ENCODE data around the gene PRDX5.

The PRDX5 gene

DNA sequence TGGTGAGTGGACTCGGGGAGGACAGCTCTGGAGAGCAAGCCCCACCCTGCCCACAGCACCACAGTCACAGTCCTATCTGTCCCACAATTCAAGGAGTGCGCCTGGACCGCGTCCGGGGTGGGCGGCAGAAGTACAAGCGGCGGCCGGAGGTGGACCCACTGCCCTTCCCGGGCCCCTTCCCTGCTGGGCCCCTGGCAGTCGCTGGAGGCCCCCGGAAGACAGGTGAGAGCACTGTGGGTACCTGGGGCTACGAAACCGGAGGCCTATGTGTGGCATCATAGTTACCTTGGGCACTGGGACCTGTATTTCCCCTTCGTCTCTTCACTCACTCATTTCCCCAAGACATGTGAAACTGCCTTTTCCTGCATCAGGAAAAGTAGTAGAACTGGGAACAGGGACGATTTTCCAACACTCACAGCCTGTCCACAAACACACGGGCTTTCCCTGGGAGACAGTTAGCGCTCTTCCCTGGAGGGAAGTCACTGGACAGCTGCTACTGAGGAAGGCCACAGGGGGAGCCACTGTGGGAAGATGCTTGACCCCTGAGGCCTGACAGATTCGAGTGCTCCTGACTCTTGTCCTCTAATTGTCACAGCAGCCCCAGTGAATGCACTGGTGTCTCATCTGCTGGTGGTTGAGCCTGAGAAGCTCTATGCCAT is 3.6 kb upstream of the PRDX5 start:
- TF ChIP-seq ZBTB17 (tag by site-specific recombination; IDR thresholded peaks at IDR 0.05): peak; percentile 59
- TF ChIP-seq, protein P1, sequence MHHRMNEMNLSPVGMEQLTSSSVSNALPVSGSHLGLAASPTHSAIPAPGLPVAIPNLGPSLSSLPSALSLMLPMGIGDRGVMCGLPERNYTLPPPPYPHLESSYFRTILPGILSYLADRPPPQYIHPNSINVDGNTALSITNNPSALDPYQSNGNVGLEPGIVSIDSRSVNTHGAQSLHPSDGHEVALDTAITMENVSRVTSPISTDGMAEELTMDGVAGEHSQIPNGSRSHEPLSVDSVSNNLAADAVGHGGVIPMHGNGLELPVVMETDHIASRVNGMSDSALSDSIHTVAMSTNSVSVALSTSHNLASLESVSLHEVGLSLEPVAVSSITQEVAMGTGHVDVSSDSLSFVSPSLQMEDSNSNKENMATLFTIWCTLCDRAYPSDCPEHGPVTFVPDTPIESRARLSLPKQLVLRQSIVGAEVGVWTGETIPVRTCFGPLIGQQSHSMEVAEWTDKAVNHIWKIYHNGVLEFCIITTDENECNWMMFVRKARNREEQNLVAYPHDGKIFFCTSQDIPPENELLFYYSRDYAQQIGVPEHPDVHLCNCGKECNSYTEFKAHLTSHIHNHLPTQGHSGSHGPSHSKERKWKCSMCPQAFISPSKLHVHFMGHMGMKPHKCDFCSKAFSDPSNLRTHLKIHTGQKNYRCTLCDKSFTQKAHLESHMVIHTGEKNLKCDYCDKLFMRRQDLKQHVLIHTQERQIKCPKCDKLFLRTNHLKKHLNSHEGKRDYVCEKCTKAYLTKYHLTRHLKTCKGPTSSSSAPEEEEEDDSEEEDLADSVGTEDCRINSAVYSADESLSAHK (tag by site-specific recombination; IDR thresholded peaks at IDR 0.05): peak; percentile 44; the same call in 1 of the 2 replicates
- TF ChIP-seq, protein P2, sequence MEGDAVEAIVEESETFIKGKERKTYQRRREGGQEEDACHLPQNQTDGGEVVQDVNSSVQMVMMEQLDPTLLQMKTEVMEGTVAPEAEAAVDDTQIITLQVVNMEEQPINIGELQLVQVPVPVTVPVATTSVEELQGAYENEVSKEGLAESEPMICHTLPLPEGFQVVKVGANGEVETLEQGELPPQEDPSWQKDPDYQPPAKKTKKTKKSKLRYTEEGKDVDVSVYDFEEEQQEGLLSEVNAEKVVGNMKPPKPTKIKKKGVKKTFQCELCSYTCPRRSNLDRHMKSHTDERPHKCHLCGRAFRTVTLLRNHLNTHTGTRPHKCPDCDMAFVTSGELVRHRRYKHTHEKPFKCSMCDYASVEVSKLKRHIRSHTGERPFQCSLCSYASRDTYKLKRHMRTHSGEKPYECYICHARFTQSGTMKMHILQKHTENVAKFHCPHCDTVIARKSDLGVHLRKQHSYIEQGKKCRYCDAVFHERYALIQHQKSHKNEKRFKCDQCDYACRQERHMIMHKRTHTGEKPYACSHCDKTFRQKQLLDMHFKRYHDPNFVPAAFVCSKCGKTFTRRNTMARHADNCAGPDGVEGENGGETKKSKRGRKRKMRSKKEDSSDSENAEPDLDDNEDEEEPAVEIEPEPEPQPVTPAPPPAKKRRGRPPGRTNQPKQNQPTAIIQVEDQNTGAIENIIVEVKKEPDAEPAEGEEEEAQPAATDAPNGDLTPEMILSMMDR (tag by site-specific recombination; IDR thresholded peaks at IDR 0.05): no peak
- TF ChIP-seq ZNF37A (tag by site-specific recombination; IDR thresholded peaks at IDR 0.05): no peak
- no peak for TF ChIP-seq ZNF223 (tag by site-specific recombination; IDR thresholded peaks at IDR 0.05)
- TF ChIP-seq YY2 (tag by site-specific recombination; IDR thresholded peaks at IDR 0.05): no peak
- TF ChIP-seq IKZF3 (tag by site-specific recombination; IDR thresholded peaks at IDR 0.05): peak; percentile 35; the same call in 1 of the 2 replicates
- TF ChIP-seq, protein P3, sequence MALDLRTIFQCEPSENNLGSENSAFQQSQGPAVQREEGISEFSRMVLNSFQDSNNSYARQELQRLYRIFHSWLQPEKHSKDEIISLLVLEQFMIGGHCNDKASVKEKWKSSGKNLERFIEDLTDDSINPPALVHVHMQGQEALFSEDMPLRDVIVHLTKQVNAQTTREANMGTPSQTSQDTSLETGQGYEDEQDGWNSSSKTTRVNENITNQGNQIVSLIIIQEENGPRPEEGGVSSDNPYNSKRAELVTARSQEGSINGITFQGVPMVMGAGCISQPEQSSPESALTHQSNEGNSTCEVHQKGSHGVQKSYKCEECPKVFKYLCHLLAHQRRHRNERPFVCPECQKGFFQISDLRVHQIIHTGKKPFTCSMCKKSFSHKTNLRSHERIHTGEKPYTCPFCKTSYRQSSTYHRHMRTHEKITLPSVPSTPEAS (tag by site-specific recombination; IDR thresholded peaks at IDR 0.05): no peak
- TF ChIP-seq ZSCAN23 (tag by site-specific recombination; IDR thresholded peaks at IDR 0.05): no peak
- no peak for TF ChIP-seq KLF1 (tag by site-specific recombination; IDR thresholded peaks at IDR 0.05)
- no peak for TF ChIP-seq ZNF501 (tag by site-specific recombination; IDR thresholded peaks at IDR 0.05)
- peak; percentile 58; the same call in 1 of the 2 replicates for TF ChIP-seq PRDM1 (tag by site-specific recombination; IDR thresholded peaks at IDR 0.05)
- no peak overlapping the region for H3K27ac ChIP-seq (ENCODE audit: extremely low read depth, low read depth, low read length)
- CTCF ChIA-PET: interaction anchor here (1.6 to 5.0 kb wide), 3 partner anchors 10 to 41 kb away, joined by 5 to 85 read pairs (median 7); no protein-coding TSS in a partner anchor
- H3K36me3 ChIP-seq (ENCODE audit: control insufficient read depth in 2 of 2, insufficient read depth in 1 of 2, low read length in 2 of 2): peaks cover 0 to 31% of the 10 kb centered on the region in 2 experiments; a peak in 1 of 3 replicates
- no peaks in the 10 kb centered on the region for H3K9me3 ChIP-seq (ENCODE audit: control insufficient read depth, insufficient read depth, low read depth, low read length)
- H3K4me3 ChIP-seq (ENCODE audit: low read depth, low read length): no peak overlapping the region
- POLR2A ChIA-PET: interaction anchor here (0.7 kb wide), 1 partner anchor 110 kb away, joined by 3 read pairs; no protein-coding TSS in a partner anchor
- H3K4me1 ChIP-seq (ENCODE audit: control insufficient read depth, insufficient read depth, low read length): no peaks in the 10 kb centered on the region

DNA sequence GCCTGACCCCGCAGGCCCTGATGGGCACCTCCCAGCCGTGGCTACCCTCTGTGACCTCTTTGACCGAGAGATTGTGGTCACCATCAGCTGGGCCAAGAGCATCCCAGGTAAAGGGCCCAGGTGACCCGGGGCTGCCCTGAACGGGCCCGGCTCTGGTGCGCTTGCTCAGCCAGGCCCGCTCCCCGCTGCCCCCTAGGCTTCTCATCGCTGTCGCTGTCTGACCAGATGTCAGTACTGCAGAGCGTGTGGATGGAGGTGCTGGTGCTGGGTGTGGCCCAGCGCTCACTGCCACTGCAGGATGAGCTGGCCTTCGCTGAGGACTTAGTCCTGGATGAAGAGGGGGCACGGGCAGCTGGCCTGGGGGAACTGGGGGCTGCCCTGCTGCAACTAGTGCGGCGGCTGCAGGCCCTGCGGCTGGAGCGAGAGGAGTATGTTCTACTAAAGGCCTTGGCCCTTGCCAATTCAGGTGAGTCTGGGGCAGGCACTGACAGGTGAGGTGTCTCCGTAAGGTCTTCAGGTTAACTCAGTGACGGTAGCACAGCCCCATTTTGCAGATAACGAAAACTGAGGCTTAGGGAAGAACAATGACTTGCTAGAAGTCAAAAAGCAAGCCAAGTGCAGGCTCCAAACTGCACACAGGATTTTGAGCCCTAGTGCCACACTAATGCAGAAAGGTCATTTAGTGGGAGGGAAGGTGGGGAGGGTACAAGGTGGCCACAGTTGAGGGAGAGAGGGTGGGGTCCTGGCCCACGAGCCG is 2.9 kb upstream of the PRDX5 start:
- Histone ChIP-seq H3K9me3 (ENCODE audit: control insufficient read depth, insufficient read depth, low read depth, low read length) (no peaks in the 10 kb centered on the region), H3K27ac (ENCODE audit: extremely low read depth, low read depth, low read length) (no peak overlapping the region), H3K36me3 (ENCODE audit: control insufficient read depth in 2 of 2, insufficient read depth in 1 of 2, low read length in 2 of 2) (peaks cover 0 to 36% of the 10 kb centered on the region in 2 experiments; a peak in 1 of 3 replicates), H3K4me3 (ENCODE audit: low read depth, low read length) (no peak overlapping the region), H3K4me1 (ENCODE audit: control insufficient read depth, insufficient read depth, low read length) (no peaks in the 10 kb centered on the region)
- TF ChIP-seq, protein P2 (tag by site-specific recombination; IDR thresholded peaks at IDR 0.05): peak; percentile 33; the same call in 1 of the 2 replicates
- TF ChIP-seq SCRT1 (tag by site-specific recombination; IDR thresholded peaks at IDR 0.05; ENCODE audit: borderline replicate concordance): no peak
- TF ChIP-seq ZNF146 (tag by site-specific recombination; IDR thresholded peaks at IDR 0.05): no peak
- no peak for TF ChIP-seq YY1 (tag by site-specific recombination; IDR thresholded peaks at IDR 0.05)
- TF ChIP-seq ZBTB21 (tag by site-specific recombination; IDR thresholded peaks at IDR 0.05): no peak
- TF ChIP-seq ZNF302 (tag by site-specific recombination; IDR thresholded peaks at IDR 0.05; ENCODE audit: low read depth): no peak
- POLR2A ChIA-PET: no interaction called here
- CTCF ChIA-PET: interaction anchor here (1.0 to 5.0 kb wide), 2 partner anchors 14 to 40 kb away, joined by 3 to 85 read pairs; no protein-coding TSS in a partner anchor

All from HEK293 (cell line).